Stomach (tissue), 4 donors: ENCODE results near the gene GLS.

Source experiments
- POLR2A ChIP-seq, 4 donors: fragments of 450-650 bp; IDR thresholded peaks; one replicate each; pipeline ENCODE4 v1.6.1; 2016; ENCODE audit warnings: antibody characterized with exemption in 4 of 4, control low read depth in 2 of 4, mild to moderate bottlenecking in 1 of 4, moderate library complexity in 1 of 4
- TF ChIP-seq, protein P1 (sequence below), 7 experiments: fragments of 450-650 bp in 4 of 7; fragments of 200-600 bp in 3 of 7; sonication (generic) in 3 of 7; IDR thresholded peaks; one replicate each; pipeline ENCODE4 v1.5.1; 2016 to 2019; ENCODE audit warnings: antibody characterized with exemption in 7 of 7, control low read depth in 2 of 7, mild to moderate bottlenecking in 1 of 7

DNA sequence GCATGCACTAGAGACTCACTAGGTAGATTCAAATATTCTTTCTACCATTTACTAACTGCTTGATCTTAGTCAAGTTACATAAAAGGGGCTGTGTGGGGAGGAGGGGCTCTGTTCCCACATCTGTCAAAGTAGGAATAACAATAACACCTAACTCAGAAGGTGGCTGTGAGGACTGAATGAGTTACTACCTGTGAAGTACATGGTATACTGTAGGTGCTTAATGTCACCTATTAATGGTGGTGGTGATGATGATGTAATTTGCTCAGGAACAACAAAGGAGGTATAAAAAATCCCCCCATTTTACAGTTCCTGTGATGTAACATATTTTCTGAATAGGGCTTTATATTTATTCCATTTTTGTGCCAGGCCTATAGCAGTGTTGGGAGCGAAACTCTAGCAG is 92.6 kb downstream of the GLS start:
- TF ChIP-seq, protein P1, sequence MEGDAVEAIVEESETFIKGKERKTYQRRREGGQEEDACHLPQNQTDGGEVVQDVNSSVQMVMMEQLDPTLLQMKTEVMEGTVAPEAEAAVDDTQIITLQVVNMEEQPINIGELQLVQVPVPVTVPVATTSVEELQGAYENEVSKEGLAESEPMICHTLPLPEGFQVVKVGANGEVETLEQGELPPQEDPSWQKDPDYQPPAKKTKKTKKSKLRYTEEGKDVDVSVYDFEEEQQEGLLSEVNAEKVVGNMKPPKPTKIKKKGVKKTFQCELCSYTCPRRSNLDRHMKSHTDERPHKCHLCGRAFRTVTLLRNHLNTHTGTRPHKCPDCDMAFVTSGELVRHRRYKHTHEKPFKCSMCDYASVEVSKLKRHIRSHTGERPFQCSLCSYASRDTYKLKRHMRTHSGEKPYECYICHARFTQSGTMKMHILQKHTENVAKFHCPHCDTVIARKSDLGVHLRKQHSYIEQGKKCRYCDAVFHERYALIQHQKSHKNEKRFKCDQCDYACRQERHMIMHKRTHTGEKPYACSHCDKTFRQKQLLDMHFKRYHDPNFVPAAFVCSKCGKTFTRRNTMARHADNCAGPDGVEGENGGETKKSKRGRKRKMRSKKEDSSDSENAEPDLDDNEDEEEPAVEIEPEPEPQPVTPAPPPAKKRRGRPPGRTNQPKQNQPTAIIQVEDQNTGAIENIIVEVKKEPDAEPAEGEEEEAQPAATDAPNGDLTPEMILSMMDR (IDR thresholded peaks at IDR 0.05) = no peak
- TF ChIP-seq POLR2A (IDR thresholded peaks at IDR 0.05) = no peak
